Measurements from ENCODE around the gene CNTNAP1.
A peak's percentile ranks its signal among the peaks of the same experiment; 100 is the strongest.
"Not testable (repeated sequence)": the region's sequence is repeated elsewhere in the genome, so short reads cannot be mapped to it uniquely, and the experiment has no call there.

Gene CNTNAP1

GRCh38 chr17:42740699-42741098, 58.4 kb downstream of the CNTNAP1 start:
- Histone ChIP-seq H3K9me2 (replicated peaks; ENCODE audit: insufficient read depth, low read length) (no peaks in the 10 kb centered on the region), H3K36me3 (replicated peaks; ENCODE audit: insufficient read depth, low read length) (no peaks in the 10 kb centered on the region), H3K79me2 (ENCODE audit: low read length) (peaks cover 60% of the 10 kb centered on the region), H3K27me3 (replicated peaks; ENCODE audit: insufficient read depth, low read length) (no peaks in the 10 kb centered on the region), H3F3A (ENCODE audit: insufficient read depth, low read length) (0 out of 2 replicates have a peak, but pooled peaks cover 5% of the 10 kb centered on the region), H4K20me1 (ENCODE audit: insufficient read depth, low read length) (no peaks in the 10 kb centered on the region), H3K27ac (ENCODE audit: low read length) (no peak overlapping the region), H2AFZ (ENCODE audit: low read length) (no peak overlapping the region), H3K4me3 (ENCODE audit: low read length) (no peak overlapping the region), H3K4me1 (ENCODE audit: low read length) (peaks cover 11% of the 10 kb centered on the region), H3K9me3 (replicated peaks; ENCODE audit: insufficient read depth, low read length) (no peaks in the 10 kb centered on the region), H3K9ac (ENCODE audit: low read length) (no peak overlapping the region), H3K4me2 (ENCODE audit: low read depth, low read length) (no peak overlapping the region)
- TF ChIP-seq EZH2phosphoT487 (IDR thresholded peaks at IDR 0.05; ENCODE audit: low read length) (no peak), EZH2 (optimal IDR thresholded peaks at IDR 0.05; ENCODE audit: low read depth, low read length) (no peak), CTCF (IDR thresholded peaks at IDR 0.05; ENCODE audit: low read length) (no peak)
- no peak for DNase-seq

DNA sequence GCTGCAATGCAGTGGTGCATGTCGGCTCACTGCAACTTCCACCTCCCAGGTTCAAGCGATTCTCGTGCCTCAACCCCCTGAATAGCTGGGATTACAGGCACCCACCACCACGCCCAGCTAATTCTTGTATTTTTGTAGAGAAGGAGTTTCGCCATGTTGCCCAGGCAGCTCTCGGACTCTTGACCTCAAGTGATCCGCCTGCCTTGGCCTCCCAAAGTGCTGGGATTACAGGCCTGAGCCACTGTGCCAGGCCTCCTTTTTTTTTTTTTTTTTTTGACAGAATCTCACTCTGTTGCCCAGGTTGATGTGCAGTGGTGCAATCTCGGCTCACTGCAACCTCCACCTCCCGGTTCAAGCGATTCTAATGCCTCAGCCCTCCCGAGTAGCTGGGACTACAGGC, 60.6 kb downstream of the CNTNAP1 start:
- not testable (repeated sequence) for H3K9me3 ChIP-seq (replicated peaks; ENCODE audit: insufficient read depth, low read length); H4K20me1 ChIP-seq (ENCODE audit: insufficient read depth, low read length); H3K9ac ChIP-seq (ENCODE audit: low read length); H3K36me3 ChIP-seq (replicated peaks; ENCODE audit: insufficient read depth, low read length); H3K27me3 ChIP-seq (replicated peaks; ENCODE audit: insufficient read depth, low read length); H3K4me2 ChIP-seq (ENCODE audit: low read depth, low read length); H2AFZ ChIP-seq (ENCODE audit: low read length); H3K4me3 ChIP-seq (ENCODE audit: low read length); H3K9me2 ChIP-seq (replicated peaks; ENCODE audit: insufficient read depth, low read length); H3F3A ChIP-seq (ENCODE audit: insufficient read depth, low read length); H3K27ac ChIP-seq (ENCODE audit: low read length); DNase-seq
- Histone ChIP-seq H3K79me2 (ENCODE audit: low read length) (peaks cover 45% of the 10 kb centered on the region), H3K4me1 (ENCODE audit: low read length) (peaks cover 11% of the 10 kb centered on the region)

GRCh38 chr17:42743595-42744282, 61.4 kb downstream of the CNTNAP1 start:
- TF ChIP-seq EZH2 (optimal IDR thresholded peaks at IDR 0.05; ENCODE audit: low read depth, low read length) (no peak), EZH2phosphoT487 (IDR thresholded peaks at IDR 0.05; ENCODE audit: low read length) (no peak), CTCF (IDR thresholded peaks at IDR 0.05; ENCODE audit: low read length) (0 out of 2 replicates have a peak, but pooled peaks have one; percentile 10)
- peak overlapping the region; percentile 82 for H3K9ac ChIP-seq (ENCODE audit: low read length)
- H2AFZ ChIP-seq (ENCODE audit: low read length), result peak overlapping the region; percentile 82
- H3F3A ChIP-seq (ENCODE audit: insufficient read depth, low read length), result 0 out of 2 replicates have a peak, but pooled peaks cover 5% of the 10 kb centered on the region
- H3K79me2 ChIP-seq (ENCODE audit: low read length), result peaks cover 45% of the 10 kb centered on the region
- no peaks in the 10 kb centered on the region for H3K27me3 ChIP-seq (replicated peaks; ENCODE audit: insufficient read depth, low read length)
- H3K9me3 ChIP-seq (replicated peaks; ENCODE audit: insufficient read depth, low read length), result no peaks in the 10 kb centered on the region
- peak overlapping the region; percentile 78 for H3K27ac ChIP-seq (ENCODE audit: low read length)
- H3K4me3 ChIP-seq (ENCODE audit: low read length), result peak overlapping the region; percentile 78
- peaks cover 11% of the 10 kb centered on the region for H3K4me1 ChIP-seq (ENCODE audit: low read length)
- H3K36me3 ChIP-seq (replicated peaks; ENCODE audit: insufficient read depth, low read length), result no peaks in the 10 kb centered on the region
- no peaks in the 10 kb centered on the region for H4K20me1 ChIP-seq (ENCODE audit: insufficient read depth, low read length)
- H3K4me2 ChIP-seq (ENCODE audit: low read depth, low read length), result peak overlapping the region; percentile 99
- no peaks in the 10 kb centered on the region for H3K9me2 ChIP-seq (replicated peaks; ENCODE audit: insufficient read depth, low read length)
- no peak for DNase-seq

GRCh38 chr17:42744283-42744805, 62.0 kb downstream of the CNTNAP1 start:
- H3K4me2 ChIP-seq (ENCODE audit: low read depth, low read length), result peak overlapping the region; percentile 99
- H3K9ac ChIP-seq (ENCODE audit: low read length), result peak overlapping the region; percentile 82
- H3F3A ChIP-seq (ENCODE audit: insufficient read depth, low read length), result 0 out of 2 replicates have a peak, but pooled peaks cover 5% of the 10 kb centered on the region
- peak overlapping the region; percentile 82 for H2AFZ ChIP-seq (ENCODE audit: low read length)
- no peaks in the 10 kb centered on the region for H3K36me3 ChIP-seq (replicated peaks; ENCODE audit: insufficient read depth, low read length)
- TF ChIP-seq EZH2 (optimal IDR thresholded peaks at IDR 0.05; ENCODE audit: low read depth, low read length) (no peak), CTCF (IDR thresholded peaks at IDR 0.05; ENCODE audit: low read length) (no peak), EZH2phosphoT487 (IDR thresholded peaks at IDR 0.05; ENCODE audit: low read length) (no peak)
- peak overlapping the region; percentile 78 for H3K27ac ChIP-seq (ENCODE audit: low read length)
- H3K9me3 ChIP-seq (replicated peaks; ENCODE audit: insufficient read depth, low read length), result no peaks in the 10 kb centered on the region
- H3K4me3 ChIP-seq (ENCODE audit: low read length), result peak overlapping the region; percentile 78
- H4K20me1 ChIP-seq (ENCODE audit: insufficient read depth, low read length), result no peaks in the 10 kb centered on the region
- no peaks in the 10 kb centered on the region for H3K9me2 ChIP-seq (replicated peaks; ENCODE audit: insufficient read depth, low read length)
- no peaks in the 10 kb centered on the region for H3K27me3 ChIP-seq (replicated peaks; ENCODE audit: insufficient read depth, low read length)
- H3K4me1 ChIP-seq (ENCODE audit: low read length), result peaks cover 11% of the 10 kb centered on the region
- DNase-seq, result peak; percentile 75
- H3K79me2 ChIP-seq (ENCODE audit: low read length), result peaks cover 42% of the 10 kb centered on the region

Data from MM.1S (cell line).